EH (cell line): ENCODE results near the gene IP6K3.
A peak's percentile ranks its signal among the peaks of the same experiment; 100 is the strongest.

Experiments
- DNase-seq: peaks from one replicate; pipeline ENCODE4 v3.0.0-alpha.2; 2015; ENCODE audit warnings: low read depth

IP6K3 gene

GRCh38 chr6:33759887-33760629, 13.4 kb upstream of the IP6K3 start:
- no peak for DNase-seq

- DNase-seq, result no peak
Measured at GRCh38 chr6:33758815-33759216, 12.1 kb upstream of the IP6K3 start.

GRCh38 chr6:33757906-33758305, 11.2 kb upstream of the IP6K3 start:
- no peak for DNase-seq

- no peak for DNase-seq
Measured at GRCh38 chr6:33757113-33757512, 10.4 kb upstream of the IP6K3 start.

GRCh38 chr6:33756211-33756954, 9.7 kb upstream of the IP6K3 start:
- DNase-seq, result no peak

- no peak for DNase-seq
Measured at GRCh38 chr6:33755070-33755869, 8.6 kb upstream of the IP6K3 start.

- no peak for DNase-seq
Measured at GRCh38 chr6:33754222-33754621, 7.5 kb upstream of the IP6K3 start.

GRCh38 chr6:33752646-33753015, 5.9 kb upstream of the IP6K3 start:
- DNase-seq, result no peak

GRCh38 chr6:33751771-33752645, 5.3 kb upstream of the IP6K3 start:
- DNase-seq, result no peak

GRCh38 chr6:33750244-33750991, 3.7 kb upstream of the IP6K3 start:
- no peak for DNase-seq

- DNase-seq, result no peak
Measured at GRCh38 chr6:33749401-33749800, 2.7 kb upstream of the IP6K3 start.

GRCh38 chr6:33748841-33749240, 2.1 kb upstream of the IP6K3 start:
- no peak for DNase-seq

- no peak for DNase-seq
Measured at GRCh38 chr6:33747823-33748222, 1.1 kb upstream of the IP6K3 start.

GRCh38 chr6:33746036-33746600, 587 bp downstream of the IP6K3 start:
- peak; percentile 81 for DNase-seq

GRCh38 chr6:33745548-33745947, 1.2 kb downstream of the IP6K3 start:
- peak; percentile 29 for DNase-seq

GRCh38 chr6:33744895-33745546, 1.7 kb downstream of the IP6K3 start:
- DNase-seq, result peak; percentile 50

GRCh38 chr6:33744001-33744848, 2.5 kb downstream of the IP6K3 start:
- DNase-seq, result peak; percentile 76

GRCh38 chr6:33742837-33743236, 3.9 kb downstream of the IP6K3 start:
- DNase-seq, result no peak

GRCh38 chr6:33742092-33742491, 4.6 kb downstream of the IP6K3 start:
- DNase-seq, result no peak
